Mucosa of descending colon (tissue), 3 donors: ENCODE measurements around the gene C6orf118. TPM values are rescaled to one million over a fixed set of nuclear protein-coding genes. Genes with fewer than 3 reads are reported as not detected.

Experiments
- ATAC-seq: fragments of 200-7000 bp; cut with Tn5 transposase; one replicate; pipeline ENCODE4 v1.9.1; 2020; ENCODE audit warnings: mild to moderate bottlenecking, moderate library complexity
- DNase-seq, 3 donors: peaks; one replicate each; pipeline ENCODE4 v3.0.0-alpha.2; 2020
- H3K36me3 ChIP-seq: fragments of 200-600 bp; one replicate; pipeline ENCODE4 v1.8.0; 2021; ENCODE audit warnings: low read depth, mild to moderate bottlenecking
- H3K4me1 ChIP-seq: fragments of 200-600 bp; one replicate; pipeline ENCODE4 v1.8.0; 2021; ENCODE audit warnings: low read depth, mild to moderate bottlenecking
- H3K4me3 ChIP-seq: fragments of 200-600 bp; one replicate; pipeline ENCODE4 v1.8.0; 2021; ENCODE audit warnings: mild to moderate bottlenecking
- H3K9me3 ChIP-seq: fragments of 200-600 bp; one replicate; pipeline ENCODE4 v1.8.0; 2021; ENCODE audit warnings: mild to moderate bottlenecking
- intact Hi-C, 2 donors: fragments of 100-400 bp; cut with DNase I in 1 of 2; cut with micrococcal nuclease in 1 of 2; formaldehyde crosslinking; loops; one replicate each; pipeline versions ENCODE4 v1.11.0 to v1.11.1; 2022; cut with DNase I, micrococcal nuclease
- total RNA-seq, 3 donors: library from RNA; stranded (reverse); fragmentation: NEBNext Ultra II Directional in 2 of 3; extraction: Animal tissue kit (Norgen Biotek cat#: 25700) in 2 of 3; gene quantifications; one replicate each; pipeline versions ENCODE4 v1.2.1 to v1.2.4, GENCODE V29; 2021 to 2023
- TF ChIP-seq, protein P1 (sequence below): fragments of 200-600 bp; IDR thresholded peaks from one replicate; pipeline ENCODE4 v1.8.0; 2022; ENCODE audit warnings: antibody characterized with exemption, mild to moderate bottlenecking
- donor health status: DM: no; HTN: no; CAD: no; lungs with moderate emphysema.
- donor health status: DM: no; HTN: no; CAD: no.
- donor health status: DM: no; HTN: yes; CAD: no.

Gene C6orf118
- total RNA-seq, 3 donors from 2014 or later: 0.32 TPM; not detected in 2

DNA sequence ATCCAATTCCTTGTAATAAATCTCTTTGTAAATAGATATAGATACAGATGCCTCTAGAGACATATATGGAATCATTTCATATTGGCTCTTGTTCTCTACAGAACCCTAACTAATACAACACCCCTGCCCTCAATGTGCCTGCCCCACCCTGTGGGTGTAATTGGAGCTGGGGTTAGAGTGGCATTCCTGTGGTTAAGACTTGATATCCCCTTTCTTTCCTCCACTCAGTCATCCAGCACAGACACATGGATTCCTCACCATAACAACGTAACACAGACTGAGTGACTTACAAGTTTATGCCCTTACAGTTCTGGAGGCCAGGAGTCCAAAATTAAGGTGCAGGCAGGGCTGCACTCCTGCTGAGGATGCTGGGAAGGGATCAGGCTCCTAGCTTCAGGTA, 42.8 kb downstream of the C6orf118 start:
- ATAC-seq (no peak), DNase-seq (no peak)
- Histone ChIP-seq H3K36me3 (no peaks in the 10 kb centered on the region), H3K9me3 (peaks cover 43% of the 10 kb centered on the region), H3K4me3 (no peak overlapping the region), H3K4me1 (no peaks in the 10 kb centered on the region)
- TF ChIP-seq, protein P1, sequence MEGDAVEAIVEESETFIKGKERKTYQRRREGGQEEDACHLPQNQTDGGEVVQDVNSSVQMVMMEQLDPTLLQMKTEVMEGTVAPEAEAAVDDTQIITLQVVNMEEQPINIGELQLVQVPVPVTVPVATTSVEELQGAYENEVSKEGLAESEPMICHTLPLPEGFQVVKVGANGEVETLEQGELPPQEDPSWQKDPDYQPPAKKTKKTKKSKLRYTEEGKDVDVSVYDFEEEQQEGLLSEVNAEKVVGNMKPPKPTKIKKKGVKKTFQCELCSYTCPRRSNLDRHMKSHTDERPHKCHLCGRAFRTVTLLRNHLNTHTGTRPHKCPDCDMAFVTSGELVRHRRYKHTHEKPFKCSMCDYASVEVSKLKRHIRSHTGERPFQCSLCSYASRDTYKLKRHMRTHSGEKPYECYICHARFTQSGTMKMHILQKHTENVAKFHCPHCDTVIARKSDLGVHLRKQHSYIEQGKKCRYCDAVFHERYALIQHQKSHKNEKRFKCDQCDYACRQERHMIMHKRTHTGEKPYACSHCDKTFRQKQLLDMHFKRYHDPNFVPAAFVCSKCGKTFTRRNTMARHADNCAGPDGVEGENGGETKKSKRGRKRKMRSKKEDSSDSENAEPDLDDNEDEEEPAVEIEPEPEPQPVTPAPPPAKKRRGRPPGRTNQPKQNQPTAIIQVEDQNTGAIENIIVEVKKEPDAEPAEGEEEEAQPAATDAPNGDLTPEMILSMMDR: no peak
- intact Hi-C loops: no loop called here

DNA sequence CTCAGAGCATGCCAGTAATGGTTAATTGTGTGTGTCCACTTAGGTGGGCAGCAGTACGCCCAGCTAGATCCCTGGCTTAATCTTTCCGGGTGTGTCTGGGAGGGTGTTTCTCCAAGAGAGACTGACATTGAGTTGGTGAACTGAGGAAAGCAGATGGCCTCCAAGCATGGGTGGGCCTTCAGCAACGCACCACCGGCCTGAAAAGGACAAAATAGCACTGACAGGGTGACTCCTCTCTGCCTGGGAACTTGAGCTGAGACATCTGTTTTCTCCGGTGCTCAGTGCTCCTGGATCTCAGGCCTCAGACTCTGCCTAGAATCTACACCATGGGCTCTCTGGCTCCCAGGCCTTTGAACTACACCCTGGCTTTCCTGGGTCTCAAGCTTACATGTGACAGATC, 43.2 kb downstream of the C6orf118 start:
- ATAC-seq: no peak
- TF ChIP-seq, protein P1: no peak
- DNase-seq: no peak

DNA sequence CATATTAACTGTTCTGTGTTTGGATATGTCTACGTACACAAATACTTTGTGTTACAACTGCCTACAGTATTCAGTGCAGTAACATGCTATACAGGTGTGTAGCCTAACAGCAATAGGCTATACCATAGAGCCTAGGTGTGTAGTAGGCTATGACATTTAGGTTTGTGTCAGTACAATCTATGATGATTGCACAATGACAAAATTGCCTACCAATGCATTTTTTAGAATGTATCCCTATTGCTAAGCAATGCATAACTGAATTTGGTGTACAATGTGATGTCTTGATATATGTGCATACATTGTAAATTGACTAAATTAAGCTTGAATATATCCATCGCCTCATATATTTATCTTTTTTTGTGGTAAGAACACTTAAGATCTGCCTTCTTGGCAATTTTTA, 48.9 kb downstream of the C6orf118 start:
- H3K9me3 ChIP-seq: peaks cover 57% of the 10 kb centered on the region
- TF ChIP-seq, protein P1: no peak
- H3K36me3 ChIP-seq: no peaks in the 10 kb centered on the region
- no peaks in the 10 kb centered on the region for H3K4me1 ChIP-seq
- DNase-seq (no peak), ATAC-seq (no peak)
- no peak overlapping the region for H3K4me3 ChIP-seq
- intact Hi-C loops: no loop called here

More for the DNA sequence above, 43.2 kb downstream of the C6orf118 start:
- Histone ChIP-seq H3K4me3 (no peak overlapping the region), H3K4me1 (no peaks in the 10 kb centered on the region), H3K36me3 (no peaks in the 10 kb centered on the region), H3K9me3 (peaks cover 43% of the 10 kb centered on the region)
- intact Hi-C loops: no loop called here

DNA sequence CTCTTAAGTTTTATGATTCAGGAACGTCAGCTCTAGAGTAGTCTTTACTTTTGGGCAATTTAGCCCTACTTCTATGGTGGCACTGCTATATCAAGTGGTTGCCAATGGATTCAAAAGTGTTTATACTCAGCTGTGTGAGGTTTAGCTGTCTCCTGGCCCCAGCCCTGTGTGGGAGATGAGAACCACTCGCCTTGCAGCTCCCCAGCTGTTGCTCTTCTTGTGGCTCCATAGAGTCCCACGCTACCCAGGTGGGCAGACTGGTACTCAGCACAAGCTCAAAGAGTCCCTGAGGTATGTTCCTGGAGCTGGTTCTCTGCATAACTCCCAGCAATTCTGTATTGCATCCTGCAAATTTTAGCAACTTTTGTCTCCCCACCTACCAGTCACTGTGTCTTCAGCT, 59.6 kb downstream of the C6orf118 start:
- ATAC-seq (no peak), DNase-seq (no peak)
- peaks cover 25% of the 10 kb centered on the region for H3K9me3 ChIP-seq
- no peaks in the 10 kb centered on the region for H3K4me1 ChIP-seq
- H3K4me3 ChIP-seq: no peak overlapping the region
- H3K36me3 ChIP-seq: no peaks in the 10 kb centered on the region
- TF ChIP-seq, protein P1: no peak
- intact Hi-C loops: no loop called here

DNA sequence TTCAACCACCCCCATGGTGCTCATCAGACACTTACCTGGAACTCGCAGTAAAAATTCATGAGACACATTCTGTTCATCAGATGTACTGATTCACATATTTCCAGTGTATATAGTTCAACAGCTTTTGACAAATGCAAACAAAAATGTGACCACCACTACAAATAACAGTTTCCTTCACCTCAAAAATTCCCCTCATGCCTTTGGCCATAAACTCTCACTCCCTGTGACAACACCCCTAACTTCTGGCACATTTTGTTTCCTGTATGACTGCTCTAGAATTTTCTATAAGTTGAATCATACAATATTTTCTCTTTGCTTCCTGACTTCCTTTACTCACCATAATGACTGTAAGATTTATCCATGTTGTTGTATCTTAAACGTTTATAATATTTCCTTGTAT, 63.7 kb downstream of the C6orf118 start:
- H3K9me3 ChIP-seq: peaks cover 21% of the 10 kb centered on the region
- ATAC-seq (no peak), DNase-seq (no peak)
- TF ChIP-seq, protein P1: no peak
- no peak overlapping the region for H3K4me3 ChIP-seq
- intact Hi-C loops: no loop called here
- H3K36me3 ChIP-seq: no peaks in the 10 kb centered on the region
- H3K4me1 ChIP-seq: no peaks in the 10 kb centered on the region

DNA sequence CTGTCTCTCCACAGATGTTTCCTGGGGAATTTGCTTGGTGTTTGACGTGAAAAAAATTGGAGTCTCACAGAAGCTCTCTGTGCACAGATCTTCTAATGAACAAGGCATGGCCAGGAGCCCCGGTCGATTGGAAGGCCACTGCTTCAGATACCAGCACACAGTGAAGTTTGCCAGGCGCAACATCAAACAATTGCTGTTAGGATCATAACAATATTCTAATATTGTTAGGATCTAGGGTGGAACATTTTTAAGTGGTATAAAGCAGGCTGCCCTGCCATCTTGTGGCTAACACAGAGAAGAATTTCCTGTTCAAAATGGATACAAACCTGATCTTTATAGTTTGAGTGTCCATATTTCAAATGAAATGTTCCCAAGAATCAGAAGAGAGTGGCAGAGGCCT, 64.1 kb downstream of the C6orf118 start:
- no peaks in the 10 kb centered on the region for H3K36me3 ChIP-seq
- TF ChIP-seq, protein P1: no peak
- ATAC-seq (no peak), DNase-seq (no peak)
- peaks cover 22% of the 10 kb centered on the region for H3K9me3 ChIP-seq
- no peaks in the 10 kb centered on the region for H3K4me1 ChIP-seq
- intact Hi-C loops: no loop called here
- no peak overlapping the region for H3K4me3 ChIP-seq
